DND-41 (cell line): ENCODE data around the gene LLGL1.

Experiments used
- EZH2 ChIP-seq: IDR thresholded peaks from 3 replicates; pipeline ENCODE4 v1.6.1; 2012; ENCODE audit warnings: borderline replicate concordance, low read depth, mild to moderate bottlenecking, moderate library complexity, low read length, inconsistent platforms; ENCODE audit not compliant: severe bottlenecking
- TF ChIP-seq, protein P1 (sequence below): IDR thresholded peaks from 2 replicates; pipeline ENCODE4 v1.5.1; 2012; ENCODE audit warnings: borderline replicate concordance, low read length, moderate library complexity, mild to moderate bottlenecking; ENCODE audit not compliant: poor library complexity, severe bottlenecking; ENCODE audit errors: extremely low read depth

- TF ChIP-seq, protein P1, sequence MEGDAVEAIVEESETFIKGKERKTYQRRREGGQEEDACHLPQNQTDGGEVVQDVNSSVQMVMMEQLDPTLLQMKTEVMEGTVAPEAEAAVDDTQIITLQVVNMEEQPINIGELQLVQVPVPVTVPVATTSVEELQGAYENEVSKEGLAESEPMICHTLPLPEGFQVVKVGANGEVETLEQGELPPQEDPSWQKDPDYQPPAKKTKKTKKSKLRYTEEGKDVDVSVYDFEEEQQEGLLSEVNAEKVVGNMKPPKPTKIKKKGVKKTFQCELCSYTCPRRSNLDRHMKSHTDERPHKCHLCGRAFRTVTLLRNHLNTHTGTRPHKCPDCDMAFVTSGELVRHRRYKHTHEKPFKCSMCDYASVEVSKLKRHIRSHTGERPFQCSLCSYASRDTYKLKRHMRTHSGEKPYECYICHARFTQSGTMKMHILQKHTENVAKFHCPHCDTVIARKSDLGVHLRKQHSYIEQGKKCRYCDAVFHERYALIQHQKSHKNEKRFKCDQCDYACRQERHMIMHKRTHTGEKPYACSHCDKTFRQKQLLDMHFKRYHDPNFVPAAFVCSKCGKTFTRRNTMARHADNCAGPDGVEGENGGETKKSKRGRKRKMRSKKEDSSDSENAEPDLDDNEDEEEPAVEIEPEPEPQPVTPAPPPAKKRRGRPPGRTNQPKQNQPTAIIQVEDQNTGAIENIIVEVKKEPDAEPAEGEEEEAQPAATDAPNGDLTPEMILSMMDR, result no peak
- TF ChIP-seq EZH2, result no peak
These were observed 44.9 kb downstream of the LLGL1 start for GRCh38 chr17:18270046-18270931.
